AML-193 (cell line): ENCODE data around the gene RASGRF1.

Source experiments
- DNase-seq, 2 experiments: peaks; one replicate each; lab custom pipeline; 2025; lab: John Stamatoyannopoulos, UW

The RASGRF1 gene

GRCh38 chr15:79067969-79068368 is 22.6 kb downstream of the RASGRF1 start:
- DNase-seq, result no peak

- DNase-seq, result no peak
Observed at GRCh38 chr15:79067072-79067833, 23.3 kb downstream of the RASGRF1 start.

GRCh38 chr15:79066391-79067071 is 24.0 kb downstream of the RASGRF1 start:
- no peak for DNase-seq

DNA sequence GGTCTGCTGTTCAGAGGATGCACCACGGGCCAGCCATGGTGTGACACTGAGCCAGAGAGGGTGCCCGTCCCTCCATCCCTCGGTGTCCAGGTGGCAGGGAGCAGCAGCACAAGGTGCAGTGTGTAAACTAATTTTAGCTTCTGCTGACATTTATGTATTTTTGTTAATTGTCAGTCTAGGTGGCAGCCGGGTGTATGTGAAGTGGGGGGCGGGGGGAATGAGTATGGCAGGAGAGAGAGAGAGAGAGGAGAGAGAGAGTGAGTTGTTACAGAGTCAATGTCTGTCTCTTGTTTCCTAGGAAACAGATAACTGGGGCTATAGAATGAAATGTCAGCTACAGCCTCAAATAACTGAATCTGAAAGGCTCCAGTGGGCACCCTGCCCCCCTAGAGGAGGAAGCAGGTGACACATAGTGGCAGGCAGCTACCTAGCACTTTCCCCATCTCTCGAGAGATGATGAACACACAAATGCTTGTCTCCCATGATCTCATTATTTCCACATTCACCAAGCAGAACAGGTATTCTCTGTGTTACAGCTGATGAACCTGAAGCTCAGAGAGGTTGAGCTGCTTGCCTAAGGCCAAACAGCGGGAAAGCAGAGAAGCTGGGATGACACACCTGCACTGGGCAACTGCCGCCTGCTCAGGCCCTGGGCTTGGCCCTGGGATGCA is 24.7 kb downstream of the RASGRF1 start:
- no peak for DNase-seq

- no peak for DNase-seq
Observed at GRCh38 chr15:79065361-79065705, 25.2 kb downstream of the RASGRF1 start.

DNA sequence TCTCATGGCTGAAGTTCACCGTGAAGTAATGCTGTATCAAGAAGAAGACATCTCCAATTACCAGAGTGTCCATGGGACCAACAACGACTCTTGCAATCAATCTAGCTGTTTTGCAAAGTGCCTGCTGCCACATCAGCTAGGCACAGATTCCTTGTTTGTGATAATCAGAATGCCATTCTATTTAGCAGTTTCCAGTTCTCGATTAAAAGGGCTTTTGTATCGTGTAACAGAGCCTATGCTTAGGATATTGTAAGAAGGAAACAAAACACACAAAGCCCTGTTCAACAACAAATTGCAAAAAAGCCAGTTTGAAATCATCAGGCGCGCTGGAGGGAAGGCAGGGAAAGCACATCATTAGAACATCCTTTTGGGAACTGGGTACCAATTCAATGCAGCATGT is 26.1 kb downstream of the RASGRF1 start:
- DNase-seq, result no peak

GRCh38 chr15:79060175-79060574 is 30.4 kb downstream of the RASGRF1 start:
- DNase-seq, result no peak

GRCh38 chr15:79059081-79059572 is 31.5 kb downstream of the RASGRF1 start:
- DNase-seq, result no peak

DNA sequence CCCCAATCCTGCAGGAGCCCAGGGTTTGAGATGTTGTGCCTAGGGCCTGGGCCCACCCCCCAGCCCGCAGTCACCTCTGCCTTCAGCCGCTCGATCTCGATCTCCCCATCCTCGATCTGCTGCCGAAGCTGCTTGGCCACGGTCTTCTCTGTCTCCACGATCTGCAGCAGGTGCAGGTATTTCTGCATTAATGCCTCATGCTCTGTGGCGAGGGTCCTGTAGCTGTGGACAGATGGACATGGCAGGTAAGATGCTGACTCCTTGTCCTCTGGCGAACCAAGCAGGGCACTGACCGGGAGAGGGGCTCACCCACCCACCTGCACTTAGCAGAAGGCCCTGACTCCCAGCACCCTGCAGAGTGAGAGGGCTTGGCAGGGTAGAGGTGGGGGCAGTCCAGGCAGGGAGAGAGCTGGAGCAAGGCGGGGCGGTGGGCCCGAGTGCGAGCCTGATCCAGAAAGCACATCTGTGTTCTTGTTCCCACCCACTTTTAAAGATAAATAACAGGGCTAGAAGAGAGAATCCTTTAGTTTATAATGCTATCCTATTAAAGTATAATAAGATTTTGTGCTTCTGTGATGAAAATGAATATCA is 32.2 kb downstream of the RASGRF1 start:
- DNase-seq, result no peak

DNA sequence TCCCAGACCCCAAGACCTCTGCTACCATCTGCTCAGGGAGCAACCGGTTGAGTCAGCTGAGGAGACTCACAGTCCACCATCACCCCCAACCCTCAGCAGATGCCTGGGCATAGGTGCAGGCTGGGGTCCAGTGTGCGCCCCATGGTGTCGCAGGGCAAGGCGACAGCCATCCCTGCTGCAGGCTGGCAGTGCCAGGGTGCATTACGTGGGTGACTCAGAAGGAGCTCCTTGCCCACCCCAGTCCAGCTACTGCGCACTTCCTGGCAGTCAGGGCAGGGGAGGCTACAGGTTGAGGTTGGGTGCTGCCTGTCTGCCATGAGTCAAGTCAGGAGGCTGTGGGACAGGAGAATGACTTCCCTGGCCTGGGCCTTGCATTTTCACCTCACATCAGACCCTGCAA is 33.5 kb downstream of the RASGRF1 start:
- DNase-seq, result no peak

- DNase-seq, result no peak
Observed at GRCh38 chr15:79054350-79054749, 36.2 kb downstream of the RASGRF1 start.

- no peak for DNase-seq
Observed at GRCh38 chr15:79053894-79054293, 36.7 kb downstream of the RASGRF1 start.

GRCh38 chr15:79051941-79052731 is 38.4 kb downstream of the RASGRF1 start:
- no peak for DNase-seq

DNA sequence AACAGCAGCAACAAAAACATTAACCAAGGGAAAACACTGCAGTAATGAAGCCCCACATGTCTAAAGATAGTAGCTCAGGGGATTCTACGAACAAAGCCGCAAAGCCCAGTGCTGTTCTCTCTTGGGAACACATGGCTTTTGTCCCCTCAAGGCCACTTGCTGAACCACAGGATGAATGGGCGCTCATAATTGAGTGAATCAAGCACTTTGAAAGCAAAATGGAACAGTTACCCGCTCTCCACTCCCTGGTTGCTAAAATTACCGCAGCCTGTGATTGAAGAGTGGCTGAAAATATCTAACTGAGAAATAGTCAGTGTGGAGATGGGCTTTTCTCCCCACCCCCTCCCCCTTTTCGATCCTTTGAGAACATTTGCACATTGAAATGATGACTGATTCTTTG is 39.6 kb downstream of the RASGRF1 start:
- no peak for DNase-seq

- no peak for DNase-seq
Observed at GRCh38 chr15:79050341-79050740, 40.2 kb downstream of the RASGRF1 start.

GRCh38 chr15:79049416-79049815 is 41.2 kb downstream of the RASGRF1 start:
- no peak for DNase-seq

- DNase-seq, result no peak
Observed at GRCh38 chr15:79047676-79048439, 42.7 kb downstream of the RASGRF1 start.

- DNase-seq, result no peak
Observed at GRCh38 chr15:79046691-79047404, 43.7 kb downstream of the RASGRF1 start.

DNA sequence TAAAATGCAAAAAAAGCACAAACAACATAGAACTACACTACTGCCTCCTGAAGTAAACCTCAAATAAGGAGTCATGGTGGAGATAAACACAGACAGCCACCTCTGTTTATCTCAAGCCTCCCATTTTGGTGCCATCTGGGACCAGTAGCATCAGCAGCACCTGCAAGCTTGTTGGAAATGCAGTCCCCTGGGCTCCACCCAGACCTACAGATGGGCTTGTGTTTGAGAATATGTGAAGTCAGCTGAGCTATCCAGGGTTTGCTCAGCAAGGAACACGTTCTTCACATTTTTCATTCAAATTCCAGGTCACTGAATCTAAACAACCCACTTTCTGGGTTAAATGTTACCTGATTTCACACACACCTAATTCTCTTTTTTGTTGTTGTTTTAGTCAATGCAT is 45.5 kb downstream of the RASGRF1 start:
- no peak for DNase-seq

DNA sequence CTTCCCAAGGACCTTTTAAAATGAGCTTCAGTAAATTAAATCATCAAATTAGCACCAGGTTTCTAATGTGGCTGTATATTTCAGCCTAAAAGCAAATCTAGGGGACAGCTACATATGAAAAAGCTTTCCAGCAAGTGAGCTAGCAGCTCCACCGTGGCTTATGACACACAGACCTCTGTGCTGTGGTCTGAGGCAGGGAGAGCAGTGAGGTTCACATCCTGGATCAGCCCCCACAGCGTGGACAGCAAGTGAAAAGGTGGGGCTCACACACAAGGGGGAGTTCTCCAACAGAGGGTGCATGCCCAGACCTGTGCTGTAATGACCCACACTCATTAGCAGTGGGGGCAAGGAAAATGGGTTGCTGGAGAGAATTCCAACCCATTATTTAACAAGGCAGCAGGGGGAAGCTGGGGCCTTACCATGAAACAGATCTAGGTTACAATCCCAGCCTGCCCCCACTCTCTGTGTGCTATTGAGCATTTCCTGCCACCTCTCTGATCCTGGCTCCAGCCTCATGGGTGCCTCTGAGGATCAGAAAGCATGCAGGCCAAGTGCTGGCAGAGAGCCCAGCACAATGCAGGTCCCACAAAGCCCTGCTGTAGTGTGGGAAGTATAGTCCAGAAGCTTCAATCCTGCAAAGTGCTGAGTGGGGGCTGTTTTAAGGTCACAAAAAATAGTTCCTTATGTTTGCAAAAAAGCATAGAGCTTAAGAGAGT is 48.2 kb downstream of the RASGRF1 start:
- no peak for DNase-seq
